Activated CD8-positive, alpha-beta memory T cell treated with anti-CD3 and anti-CD28 coated beads for 4 hours (primary cell): ENCODE measurements around the gene SETD1B.
"Not testable (repeated sequence)": the region's sequence is repeated elsewhere in the genome, so short reads cannot be mapped to it uniquely, and the experiment has no call there.

Experiments
- DNase-seq, 2 donors: peaks; one replicate each; pipeline ENCODE4 v3.0.0-alpha.2; 2020; ENCODE audit warnings: low read depth in 2 of 2

Gene SETD1B

DNA sequence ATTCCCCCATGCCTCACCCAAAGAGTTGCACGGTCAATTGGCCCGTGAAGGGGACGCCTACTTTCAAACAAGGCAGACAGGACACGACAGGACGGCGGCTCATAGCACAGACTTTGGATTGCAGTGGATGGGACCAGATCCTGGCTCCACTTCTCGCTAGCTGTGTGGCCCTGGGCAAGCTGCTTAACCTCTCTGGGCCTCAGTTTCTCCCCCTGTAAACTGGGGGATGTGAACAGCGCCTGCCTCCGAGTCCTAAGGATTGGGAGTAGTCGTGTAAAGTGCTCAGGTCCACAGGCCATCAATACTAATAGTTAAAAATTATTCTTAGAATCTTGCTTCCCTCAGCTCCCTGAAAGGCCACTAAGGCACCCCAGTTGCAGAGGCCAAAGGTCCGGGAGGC is 23.4 kb upstream of the SETD1B start:
- DNase-seq, result no peak

DNA sequence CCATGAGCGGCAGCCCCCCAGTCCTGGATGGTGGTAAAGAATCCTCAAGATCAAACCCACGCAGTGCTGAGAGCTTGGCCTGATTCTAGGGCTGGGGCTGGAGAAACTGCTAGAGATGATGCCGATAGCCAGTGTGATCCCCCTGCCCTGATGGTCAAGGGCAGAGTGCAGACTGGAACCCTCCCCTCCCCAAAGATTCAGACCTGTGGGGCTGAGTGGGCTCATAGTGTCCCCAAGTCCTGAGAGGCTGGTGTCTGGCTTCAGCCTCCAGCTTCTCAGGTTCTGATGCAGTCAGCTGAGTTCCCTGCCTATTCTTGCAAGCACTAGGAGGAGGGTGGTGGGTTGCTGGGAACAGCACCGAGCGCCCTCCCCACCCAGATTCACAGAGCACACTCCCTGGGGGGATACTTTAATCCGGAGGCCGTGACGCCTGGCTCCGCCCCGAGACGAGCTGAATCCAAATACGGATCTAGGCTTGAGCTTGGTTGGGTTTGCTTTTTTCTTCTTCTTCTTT is 22.3 kb upstream of the SETD1B start:
- DNase-seq, result no peak

DNA sequence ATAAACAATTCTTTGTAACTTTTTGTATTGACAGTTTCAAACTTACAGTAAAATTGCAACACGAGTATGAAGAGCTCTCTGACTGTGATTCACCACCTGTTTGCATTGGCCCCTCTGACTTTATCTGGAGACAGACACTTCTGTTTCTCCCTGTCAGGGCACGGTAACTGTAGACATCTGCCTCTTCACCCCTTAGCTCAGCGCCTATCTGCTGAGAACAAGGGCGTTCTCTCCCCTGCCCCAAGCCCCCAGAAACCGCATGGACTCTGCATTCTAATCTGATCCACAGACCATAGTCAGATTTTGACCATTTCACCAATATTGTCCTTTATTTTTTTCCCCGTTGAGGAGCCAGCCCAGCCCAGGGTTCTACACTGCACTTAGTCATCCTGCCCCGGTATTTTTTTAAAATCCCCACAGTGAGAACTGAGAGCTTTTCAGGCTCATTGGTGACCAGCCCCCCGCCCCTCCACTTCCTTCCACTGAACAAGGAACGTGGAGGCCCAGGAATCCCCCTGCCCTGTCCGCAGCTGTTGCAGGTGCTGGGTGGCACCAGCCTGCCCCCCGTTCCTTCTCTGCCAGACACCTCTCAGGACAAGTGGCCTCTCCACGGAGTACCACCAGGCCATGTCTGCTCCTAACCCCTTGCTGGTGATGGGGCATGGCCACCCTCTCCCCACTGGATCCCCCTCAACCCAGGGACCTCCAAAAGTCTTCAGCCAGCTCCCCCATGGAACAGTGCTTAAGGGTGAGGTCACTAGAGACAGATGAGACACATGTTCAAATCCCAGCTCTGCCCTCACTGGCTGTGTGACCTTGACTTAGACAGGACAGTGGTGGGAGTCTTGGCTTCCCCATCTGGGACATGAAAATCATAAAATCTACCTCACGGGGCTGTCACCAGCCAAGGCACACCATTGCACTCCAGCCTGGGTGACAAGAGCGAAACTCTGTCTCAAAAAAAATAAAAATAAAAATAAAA is 21.5 kb upstream of the SETD1B start:
- peak in 1 of 2 donors; percentile 45 for DNase-seq

- DNase-seq, result no peak
Measured at GRCh38 chr12:121783766-121784165, 20.0 kb upstream of the SETD1B start.

GRCh38 chr12:121784460-121784859 is 19.3 kb upstream of the SETD1B start:
- no peak for DNase-seq

DNA sequence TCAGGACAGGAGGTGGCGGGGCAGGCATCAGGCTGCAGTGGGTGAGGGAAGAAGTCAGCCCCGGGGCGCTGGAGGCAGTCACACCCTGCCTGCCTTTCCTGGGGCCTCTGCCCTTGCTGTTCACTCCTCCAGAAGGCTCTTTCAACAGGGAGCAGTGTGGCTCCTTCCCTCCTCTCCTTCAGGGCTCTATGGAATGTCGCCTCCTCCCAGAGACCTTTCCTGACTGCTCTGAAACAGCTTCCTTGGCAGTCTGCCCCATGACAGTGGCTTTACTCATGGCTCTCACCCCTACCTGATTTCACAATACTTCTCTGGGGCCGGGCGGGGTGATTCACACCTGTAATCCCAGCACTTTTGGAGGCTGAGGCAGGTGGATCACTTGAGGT is 17.4 kb upstream of the SETD1B start:
- DNase-seq, result no peak

GRCh38 chr12:121787063-121788025 is 16.5 kb upstream of the SETD1B start:
- no peak for DNase-seq

DNA sequence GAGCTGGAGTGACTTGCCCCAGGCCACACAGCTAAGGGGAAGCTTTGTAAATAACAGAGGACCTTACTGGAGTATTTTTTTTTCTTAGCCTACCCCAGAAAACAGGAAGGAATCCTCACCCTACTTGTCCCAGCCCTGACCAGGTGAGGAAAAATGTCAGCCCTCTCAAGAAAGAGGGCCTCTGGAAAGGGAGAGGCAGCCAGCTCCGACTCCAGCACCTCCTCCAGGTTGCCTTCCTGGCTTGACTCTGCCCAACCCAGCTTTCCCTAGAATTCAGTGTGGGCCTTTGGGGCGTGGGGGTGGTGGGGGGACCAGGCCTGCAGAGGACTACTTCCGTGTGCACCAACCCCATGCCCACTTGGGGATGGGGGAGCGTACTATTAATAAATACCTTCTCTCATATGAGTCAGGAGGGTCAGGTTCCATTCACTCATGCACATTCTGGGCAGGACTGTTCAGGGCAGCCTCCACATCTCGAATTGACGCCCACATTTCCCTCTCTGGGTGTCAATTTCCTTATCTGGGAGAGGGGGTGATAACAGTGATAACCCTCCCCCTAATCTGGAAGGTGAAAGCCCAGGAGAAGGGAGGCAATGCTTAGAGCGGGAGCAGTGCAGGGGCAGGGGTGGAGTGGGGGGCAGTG is 15.5 kb upstream of the SETD1B start:
- DNase-seq, result no peak

DNA sequence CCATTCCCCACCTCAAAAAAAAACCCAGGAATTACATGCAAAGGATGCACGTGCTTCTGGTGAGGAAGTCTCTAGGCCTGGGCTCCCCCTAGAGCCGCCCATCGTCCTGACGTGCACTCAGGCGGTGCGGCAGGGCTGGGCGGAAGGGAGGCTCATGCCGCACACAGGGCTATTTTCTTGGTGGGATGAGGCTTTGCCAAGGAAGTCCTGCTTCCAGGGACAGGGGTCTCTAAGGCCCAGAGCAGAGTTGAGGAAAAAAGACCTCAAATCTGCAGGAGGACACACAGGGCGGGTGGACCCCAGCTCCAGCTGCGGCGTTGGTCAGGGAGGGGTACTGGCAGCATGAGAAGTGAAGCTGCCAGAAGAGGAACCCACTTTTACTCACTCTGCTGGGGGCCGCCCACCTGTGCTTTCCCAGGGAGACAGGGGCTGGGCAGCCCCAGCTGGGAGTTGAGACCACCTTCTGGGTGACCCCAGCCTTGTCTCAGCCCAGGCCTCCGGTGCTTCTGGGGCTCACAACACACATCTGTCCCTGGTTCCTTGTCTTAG is 14.5 kb upstream of the SETD1B start:
- DNase-seq, result no peak

DNA sequence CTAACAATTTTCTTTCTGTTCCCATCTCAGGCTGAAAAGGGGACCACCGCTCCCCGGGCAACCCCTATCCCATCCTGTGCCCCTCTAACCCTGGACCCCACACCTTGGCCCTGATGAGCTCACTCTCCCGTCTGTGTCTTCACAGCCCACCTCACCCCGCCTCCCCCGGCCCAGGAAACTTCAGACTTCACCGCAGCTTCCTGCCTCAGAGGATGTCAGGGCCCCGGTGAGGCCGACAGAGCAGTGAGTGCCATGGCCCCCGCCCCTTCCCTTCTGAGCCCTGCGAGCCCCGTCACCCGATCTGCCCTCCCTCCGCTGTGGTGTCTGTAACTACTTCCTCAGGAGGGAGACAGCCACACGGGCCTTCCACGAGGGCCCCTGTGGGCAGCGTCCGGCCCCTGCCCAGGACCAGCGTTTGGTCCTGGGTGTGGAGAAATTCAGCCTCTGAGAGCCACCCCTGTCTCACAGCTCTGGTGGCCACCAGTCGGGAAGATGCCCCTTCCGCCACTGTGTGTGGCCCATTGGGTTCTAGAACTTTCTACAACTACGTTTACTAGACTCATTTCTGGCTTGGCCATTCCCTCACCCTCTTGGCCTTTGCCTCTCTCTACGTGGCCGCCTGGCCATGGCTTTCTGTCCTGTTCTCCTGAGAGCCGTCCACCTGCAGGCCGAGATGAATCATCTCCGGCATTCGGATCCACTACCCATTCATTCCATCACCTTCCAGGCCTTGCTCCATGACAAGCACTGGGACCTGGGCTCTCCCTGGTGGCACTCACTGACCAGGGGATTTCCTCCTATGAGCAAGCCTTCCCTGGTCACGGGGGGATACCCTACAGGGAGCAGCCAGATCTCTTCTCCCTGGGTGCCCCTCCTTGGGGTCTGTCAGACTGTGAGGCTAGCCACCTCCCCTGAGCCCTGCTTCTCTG is 13.7 kb upstream of the SETD1B start:
- peak; percentile 91 to 92 for DNase-seq

DNA sequence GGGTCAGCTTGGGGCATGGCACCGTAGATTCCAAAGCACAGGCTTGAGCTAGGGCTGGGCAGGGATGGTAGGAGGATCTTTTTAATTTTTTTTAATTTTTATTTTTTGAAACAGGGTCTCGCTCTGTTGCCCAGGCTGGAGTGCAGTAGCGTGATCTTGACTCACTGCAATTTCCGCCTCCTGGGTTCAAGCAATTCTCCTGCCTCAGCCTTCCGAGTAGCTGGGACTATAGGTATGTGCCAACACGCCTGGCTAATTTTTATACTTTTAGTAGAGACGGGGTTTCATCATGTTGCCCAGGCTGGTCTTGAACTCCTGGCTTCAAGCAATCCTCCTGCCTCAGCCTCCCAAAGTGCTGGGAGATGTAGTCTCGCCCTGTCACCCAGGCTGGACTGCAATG is 13.0 kb upstream of the SETD1B start:
- not testable (repeated sequence) for DNase-seq

DNA sequence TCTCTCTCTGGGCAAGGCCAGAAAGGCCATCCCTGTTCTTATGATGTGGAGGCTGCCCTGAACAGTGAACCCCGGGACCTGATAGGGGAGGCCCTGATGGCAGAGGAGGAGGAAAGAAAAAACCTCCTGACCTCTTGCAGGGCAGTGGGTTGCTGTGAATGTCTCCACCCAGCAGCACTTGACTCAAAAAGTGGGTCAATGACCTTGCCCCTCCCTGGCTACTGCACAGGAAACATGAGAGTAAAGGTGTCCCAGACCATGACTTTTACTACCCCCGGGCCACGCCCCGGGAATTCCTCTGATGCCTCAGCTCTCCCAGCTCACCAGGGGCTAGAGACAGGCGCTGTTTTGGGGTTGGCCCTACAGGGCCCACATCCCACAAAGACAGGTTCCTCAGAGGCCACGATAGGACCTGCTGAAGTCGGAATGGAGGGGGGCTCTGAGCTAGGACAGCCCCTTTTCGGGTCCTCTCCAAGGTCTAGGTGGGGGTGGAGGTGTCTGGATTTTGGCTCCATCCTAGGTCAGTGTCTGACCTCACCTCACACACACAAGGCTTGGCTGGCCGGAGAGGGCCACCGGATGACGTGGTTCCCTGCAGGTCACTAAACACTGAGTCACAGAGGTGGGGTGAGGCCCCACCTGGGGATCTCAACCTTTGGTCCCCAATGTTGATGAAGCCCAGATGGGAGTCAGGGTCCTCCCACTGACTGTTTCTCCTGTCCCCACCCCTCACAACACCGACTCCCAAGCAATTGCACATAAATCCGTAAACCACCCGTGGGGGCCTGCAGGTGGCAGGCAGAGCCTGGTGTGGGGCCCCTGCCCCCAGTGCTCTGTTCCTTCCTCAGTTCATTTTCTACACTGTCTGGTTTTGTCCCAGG is 11.9 kb upstream of the SETD1B start:
- DNase-seq, result no peak

DNA sequence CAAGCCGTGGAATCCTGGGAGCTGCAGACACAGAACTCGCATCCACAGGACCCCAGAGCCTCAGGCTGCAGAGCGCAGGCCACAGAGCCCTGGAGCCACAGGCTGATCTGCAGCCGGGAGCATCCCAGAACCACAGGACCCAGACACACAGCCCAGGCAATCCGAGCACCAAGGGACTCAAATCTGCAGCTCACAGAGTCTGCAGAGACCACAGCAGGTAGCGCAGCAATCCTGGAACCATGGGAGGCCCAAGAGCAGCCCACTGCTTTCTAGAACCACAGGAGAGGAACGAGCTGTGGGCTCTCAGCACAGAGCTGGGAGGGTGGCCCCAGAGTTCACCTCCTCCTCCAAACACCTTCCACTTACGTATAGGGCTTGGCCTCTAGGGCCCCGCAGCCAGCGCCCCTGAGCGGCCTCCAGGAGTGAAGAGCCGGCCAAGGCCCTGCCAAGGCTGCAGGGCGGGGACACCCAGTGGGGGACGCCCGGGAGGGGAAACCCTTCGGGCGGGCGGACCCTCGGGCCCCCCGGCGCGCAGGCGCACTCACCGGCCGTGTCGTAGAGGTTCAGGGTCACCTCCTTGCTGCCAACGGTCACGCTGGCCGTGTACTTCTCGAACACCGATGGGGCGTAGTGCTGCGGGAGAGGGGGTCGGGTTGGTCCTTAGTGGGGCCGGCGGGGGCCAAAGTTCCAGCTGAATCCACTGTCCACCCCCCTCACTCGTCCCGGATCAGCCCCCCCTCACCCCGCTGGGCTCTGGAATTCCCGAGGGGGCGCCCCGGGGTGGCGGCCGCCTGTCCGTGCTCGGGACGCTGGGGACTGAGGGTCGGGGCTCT is 11.0 kb upstream of the SETD1B start:
- no peak for DNase-seq

DNA sequence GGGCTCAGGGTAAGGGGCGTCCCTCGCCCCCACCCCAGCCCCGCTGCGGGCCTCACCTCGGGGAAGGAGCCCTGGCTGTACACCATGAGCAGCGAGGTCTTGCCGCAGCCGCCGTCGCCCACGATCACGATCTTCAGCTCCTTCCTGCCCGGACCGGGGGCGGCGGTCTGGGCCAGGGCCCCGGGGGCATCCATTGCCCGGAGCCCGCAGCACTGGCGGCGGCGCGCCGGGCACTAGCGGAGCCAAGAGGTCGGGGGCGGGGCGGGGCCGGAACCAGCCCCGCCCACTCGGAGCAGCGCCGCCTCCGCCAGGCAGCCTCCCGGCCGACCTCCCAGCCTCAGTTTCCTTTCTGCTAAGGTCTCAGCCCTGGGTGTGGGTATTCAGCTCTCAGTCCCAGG is 10.4 kb upstream of the SETD1B start, which contains the start of gene RHOF:
TSS of gene RHOF (minus strand) at position 249 of the 398 bp plus-strand sequence. CDS start at position 194, 55 bp downstream.
- DNase-seq, result no peak

DNA sequence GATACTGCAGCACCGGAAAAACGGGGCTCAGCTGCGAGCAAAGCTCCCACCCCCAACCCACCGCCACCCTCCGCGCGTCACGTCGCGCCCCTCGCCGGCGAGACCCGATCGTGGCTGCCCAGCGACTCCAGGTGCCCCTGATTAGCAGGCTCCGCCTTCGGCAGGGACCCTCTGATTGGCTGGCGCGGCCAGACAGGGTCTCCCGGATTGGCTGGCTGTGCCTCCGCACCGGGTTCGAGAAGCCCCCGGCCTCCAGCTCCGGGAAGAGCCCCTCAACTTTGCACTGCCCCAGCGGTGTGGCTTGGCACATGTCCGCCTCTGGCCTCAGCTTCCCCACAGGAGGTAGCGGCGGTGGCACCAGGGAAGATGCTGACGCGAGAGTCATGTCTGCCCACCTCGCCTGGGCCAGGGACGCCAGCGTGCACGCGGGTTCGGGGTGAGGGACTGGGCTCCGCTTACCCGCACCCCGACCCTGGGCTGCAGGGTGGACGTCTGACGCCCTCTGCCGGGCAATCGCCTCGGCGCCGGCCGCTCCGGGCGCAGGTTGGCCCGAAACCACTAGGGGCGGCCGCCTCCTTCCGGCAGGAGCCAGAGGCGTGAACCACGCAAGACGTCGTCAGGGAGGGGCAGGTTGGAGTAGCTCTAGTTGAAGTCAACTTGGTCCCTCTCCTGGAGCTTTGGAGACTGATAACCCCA is 9.8 kb upstream of the SETD1B start:
- peak; percentile 89 to 90 for DNase-seq

DNA sequence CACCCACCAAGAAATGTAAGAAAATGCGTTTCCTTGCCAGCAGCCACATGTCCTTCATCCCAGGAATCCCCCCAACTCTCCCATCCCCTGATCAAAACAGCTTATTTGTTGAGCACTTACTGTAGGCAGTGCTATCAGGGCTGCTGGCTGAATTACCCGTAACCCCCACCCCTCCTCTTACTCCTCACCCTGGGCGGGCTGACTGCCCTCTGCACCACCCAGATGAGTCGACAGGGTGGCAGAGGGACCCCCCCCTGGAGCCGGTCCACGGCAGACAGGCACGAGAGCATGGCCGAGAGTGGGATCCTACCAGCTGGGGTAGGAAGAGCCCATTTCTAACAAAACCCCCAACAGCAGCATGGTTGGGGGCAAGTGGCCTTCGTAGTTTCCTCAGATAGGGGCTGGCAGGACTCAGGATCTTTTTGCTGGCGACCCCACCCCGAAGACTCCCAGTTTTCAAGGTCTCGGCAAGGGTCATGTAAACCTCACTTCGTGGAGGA is 9.2 kb upstream of the SETD1B start:
- DNase-seq, result no peak
